Type B pancreatic cell (in vitro differentiated cells): ENCODE measurements around the gene PRIMPOL. TPM values are rescaled to one million over a fixed set of nuclear protein-coding genes. Genes with fewer than 3 reads are reported as not detected.

Experiments used
- DNase-seq: peaks from one replicate; pipeline ENCODE4 v3.0.0; 2021; ENCODE audit warnings: mixed read lengths; ENCODE audit not compliant: unreplicated experiment; ENCODE audit errors: extremely low spot score
- H3K27ac Mint-ChIP-seq: 2 replicates; pipeline ENCODE4 v1.8.0; 2021; ENCODE audit warnings: mild to moderate bottlenecking, mixed read lengths
- H3K27me3 Mint-ChIP-seq: 2 replicates; pipeline ENCODE4 v1.8.0; 2021; ENCODE audit warnings: mixed read lengths
- H3K36me3 Mint-ChIP-seq: 2 replicates; pipeline ENCODE4 v1.8.0; 2021; ENCODE audit warnings: mixed read lengths
- H3K4me1 Mint-ChIP-seq: one replicate; pipeline ENCODE4 v1.8.0; 2021; ENCODE audit warnings: mixed read lengths; ENCODE audit not compliant: unreplicated experiment
- H3K4me3 Mint-ChIP-seq: 2 replicates; pipeline ENCODE4 v1.8.0; 2021; ENCODE audit warnings: mild to moderate bottlenecking, mixed read lengths
- H3K9me3 Mint-ChIP-seq: 2 replicates; pipeline ENCODE4 v1.8.0; 2021; ENCODE audit warnings: mixed read lengths
- total RNA-seq: library from RNA; stranded (reverse); gene quantifications from 2 replicates; pipeline ENCODE4 v1.2.1, GENCODE V29; 2021; ENCODE audit warnings: low replicate concordance
- TF ChIP-seq, protein P1 (sequence below): fragments of 200-600 bp; sonication (generic); conservative IDR thresholded peaks from 2 replicates; pipeline ENCODE4 v1.5.0; 2021; ENCODE audit warnings: antibody characterized with exemption, mild to moderate bottlenecking

PRIMPOL gene
- total RNA-seq, 1 donor from 2014 or later: 24.6 TPM

DNA sequence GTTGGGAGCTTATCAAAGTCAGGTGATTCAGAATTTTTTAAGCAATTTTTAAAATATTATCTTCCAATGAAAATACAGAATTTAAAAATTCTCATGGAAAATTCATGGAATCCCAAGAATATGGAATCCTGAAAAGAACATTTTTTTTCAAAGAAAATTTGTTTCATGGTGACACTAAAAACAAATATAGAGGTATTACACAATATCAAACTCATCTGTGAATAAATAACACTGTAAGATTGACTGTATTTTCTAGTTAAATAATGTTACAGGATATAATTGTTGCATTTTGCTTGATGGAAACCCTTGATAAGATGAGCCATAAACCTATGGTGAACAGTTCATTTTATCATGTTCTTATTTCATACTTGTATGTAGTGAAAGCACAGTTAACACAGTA lies 11.4 kb downstream of the PRIMPOL start:
- Mint-ChIP-seq H3K36me3 (peaks cover 12% of the 10 kb centered on the region), H3K27me3 (no peaks in the 10 kb centered on the region), H3K4me1 (no peaks in the 10 kb centered on the region), H3K9me3 (no peaks in the 10 kb centered on the region), H3K27ac (no peak overlapping the region), H3K4me3 (no peak overlapping the region)
- TF ChIP-seq, protein P1, sequence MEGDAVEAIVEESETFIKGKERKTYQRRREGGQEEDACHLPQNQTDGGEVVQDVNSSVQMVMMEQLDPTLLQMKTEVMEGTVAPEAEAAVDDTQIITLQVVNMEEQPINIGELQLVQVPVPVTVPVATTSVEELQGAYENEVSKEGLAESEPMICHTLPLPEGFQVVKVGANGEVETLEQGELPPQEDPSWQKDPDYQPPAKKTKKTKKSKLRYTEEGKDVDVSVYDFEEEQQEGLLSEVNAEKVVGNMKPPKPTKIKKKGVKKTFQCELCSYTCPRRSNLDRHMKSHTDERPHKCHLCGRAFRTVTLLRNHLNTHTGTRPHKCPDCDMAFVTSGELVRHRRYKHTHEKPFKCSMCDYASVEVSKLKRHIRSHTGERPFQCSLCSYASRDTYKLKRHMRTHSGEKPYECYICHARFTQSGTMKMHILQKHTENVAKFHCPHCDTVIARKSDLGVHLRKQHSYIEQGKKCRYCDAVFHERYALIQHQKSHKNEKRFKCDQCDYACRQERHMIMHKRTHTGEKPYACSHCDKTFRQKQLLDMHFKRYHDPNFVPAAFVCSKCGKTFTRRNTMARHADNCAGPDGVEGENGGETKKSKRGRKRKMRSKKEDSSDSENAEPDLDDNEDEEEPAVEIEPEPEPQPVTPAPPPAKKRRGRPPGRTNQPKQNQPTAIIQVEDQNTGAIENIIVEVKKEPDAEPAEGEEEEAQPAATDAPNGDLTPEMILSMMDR: no peak
- DNase-seq: no peak

- Mint-ChIP-seq H3K27me3 (no peaks in the 10 kb centered on the region), H3K9me3 (no peaks in the 10 kb centered on the region), H3K27ac (no peak overlapping the region), H3K36me3 (peaks cover 6% of the 10 kb centered on the region), H3K4me1 (no peaks in the 10 kb centered on the region), H3K4me3 (no peak overlapping the region)
- TF ChIP-seq, protein P1: no peak
- no peak for DNase-seq
These were observed 12.7 kb downstream of the PRIMPOL start for GRCh38 chr4:184662236-184662635.

DNA sequence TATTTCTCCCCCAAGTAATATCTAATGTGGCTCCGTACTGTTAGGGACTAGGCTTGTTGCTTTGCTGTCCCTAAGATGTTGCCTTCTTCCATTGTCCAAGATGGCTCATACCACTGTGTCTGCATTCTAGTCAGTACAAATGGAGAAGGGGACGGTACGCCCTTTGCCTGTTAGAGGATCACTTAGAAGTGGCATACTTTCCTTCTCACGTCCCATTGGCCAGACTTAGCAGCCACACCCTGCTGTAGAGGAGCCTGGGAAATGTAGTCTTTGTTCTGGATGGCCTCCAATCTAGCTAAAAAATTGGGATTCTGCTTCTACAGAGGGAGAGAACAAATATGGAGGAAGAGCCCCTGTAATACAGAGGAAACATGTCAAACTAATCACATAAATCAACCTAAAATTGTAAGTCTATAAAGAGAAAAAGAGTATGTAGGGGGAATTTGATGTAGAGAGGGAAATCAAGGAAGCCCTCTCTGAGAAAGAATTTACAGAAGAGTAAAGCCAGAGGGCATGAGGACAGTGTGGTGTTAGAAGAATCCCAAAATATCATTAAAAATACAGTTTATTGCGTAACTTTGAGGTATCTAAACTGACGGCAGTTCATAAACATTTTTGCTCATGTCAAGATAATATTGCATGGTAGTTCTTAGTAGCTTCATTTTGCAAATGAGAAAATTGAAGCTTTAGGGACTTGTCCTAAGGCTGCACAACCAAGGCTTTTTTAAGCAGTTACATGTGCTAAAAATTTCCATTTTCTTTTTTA lies 15.1 kb downstream of the PRIMPOL start:
- Mint-ChIP-seq H3K4me3 (no peak overlapping the region), H3K27me3 (no peaks in the 10 kb centered on the region), H3K9me3 (no peaks in the 10 kb centered on the region), H3K4me1 (no peaks in the 10 kb centered on the region), H3K27ac (no peak overlapping the region), H3K36me3 (peaks cover 17% of the 10 kb centered on the region)
- no peak for DNase-seq
- TF ChIP-seq, protein P1: no peak

DNA sequence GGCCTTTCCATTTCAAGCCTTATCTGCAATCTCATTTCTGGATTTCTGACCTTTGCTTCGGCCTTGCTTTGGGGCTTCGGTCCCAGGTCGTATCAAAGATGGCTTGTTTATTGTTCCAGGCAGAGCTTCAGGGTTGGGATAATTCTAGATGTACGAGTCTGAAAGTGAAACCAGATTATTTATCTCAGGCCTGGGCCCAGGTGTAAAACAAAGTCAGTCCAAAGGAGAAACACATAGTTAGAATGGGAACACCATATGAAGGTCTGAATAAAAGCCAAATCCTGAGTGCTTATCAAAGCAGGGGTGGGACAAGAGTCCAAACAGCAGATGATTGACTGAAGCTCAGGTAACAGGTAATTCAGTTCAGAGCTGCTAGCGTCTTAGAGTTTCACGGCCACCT lies 17.1 kb downstream of the PRIMPOL start:
- TF ChIP-seq, protein P1: no peak
- no peak for DNase-seq
- no peaks in the 10 kb centered on the region for H3K27me3 Mint-ChIP-seq
- H3K4me3 Mint-ChIP-seq: no peak overlapping the region
- no peaks in the 10 kb centered on the region for H3K4me1 Mint-ChIP-seq
- H3K27ac Mint-ChIP-seq: no peak overlapping the region
- peaks cover 18% of the 10 kb centered on the region for H3K36me3 Mint-ChIP-seq
- no peaks in the 10 kb centered on the region for H3K9me3 Mint-ChIP-seq

GRCh38 chr4:184668096-184668495 lies 18.6 kb downstream of the PRIMPOL start:
- TF ChIP-seq, protein P1: no peak
- DNase-seq: no peak
- no peaks in the 10 kb centered on the region for H3K9me3 Mint-ChIP-seq
- no peak overlapping the region for H3K4me3 Mint-ChIP-seq
- no peak overlapping the region for H3K27ac Mint-ChIP-seq
- H3K4me1 Mint-ChIP-seq: no peaks in the 10 kb centered on the region
- no peaks in the 10 kb centered on the region for H3K27me3 Mint-ChIP-seq
- peaks cover 21% of the 10 kb centered on the region for H3K36me3 Mint-ChIP-seq
